Type B pancreatic cell (in vitro differentiated cells): ENCODE results near the gene TNNT3. TPM values are rescaled to one million over a fixed set of nuclear protein-coding genes. Genes with fewer than 3 reads are reported as not detected.

Experiments
- DNase-seq: peaks from one replicate; pipeline ENCODE4 v3.0.0; 2021; ENCODE audit warnings: mixed read lengths; ENCODE audit not compliant: unreplicated experiment; ENCODE audit errors: extremely low spot score
- H3K27ac Mint-ChIP-seq: 2 replicates; pipeline ENCODE4 v1.8.0; 2021; ENCODE audit warnings: mild to moderate bottlenecking, mixed read lengths
- H3K27me3 Mint-ChIP-seq: 2 replicates; pipeline ENCODE4 v1.8.0; 2021; ENCODE audit warnings: mixed read lengths
- H3K36me3 Mint-ChIP-seq: 2 replicates; pipeline ENCODE4 v1.8.0; 2021; ENCODE audit warnings: mixed read lengths
- H3K4me1 Mint-ChIP-seq: one replicate; pipeline ENCODE4 v1.8.0; 2021; ENCODE audit warnings: mixed read lengths; ENCODE audit not compliant: unreplicated experiment
- H3K4me3 Mint-ChIP-seq: 2 replicates; pipeline ENCODE4 v1.8.0; 2021; ENCODE audit warnings: mild to moderate bottlenecking, mixed read lengths
- H3K9me3 Mint-ChIP-seq: 2 replicates; pipeline ENCODE4 v1.8.0; 2021; ENCODE audit warnings: mixed read lengths
- total RNA-seq: library from RNA; stranded (reverse); gene quantifications from 2 replicates; pipeline ENCODE4 v1.2.1, GENCODE V29; 2021; ENCODE audit warnings: low replicate concordance
- TF ChIP-seq, protein P1 (sequence below): fragments of 200-600 bp; sonication (generic); conservative IDR thresholded peaks from 2 replicates; pipeline ENCODE4 v1.5.0; 2021; ENCODE audit warnings: antibody characterized with exemption, mild to moderate bottlenecking

Gene TNNT3
- total RNA-seq, 1 donor from 2014 or later, result 17.3 TPM

DNA sequence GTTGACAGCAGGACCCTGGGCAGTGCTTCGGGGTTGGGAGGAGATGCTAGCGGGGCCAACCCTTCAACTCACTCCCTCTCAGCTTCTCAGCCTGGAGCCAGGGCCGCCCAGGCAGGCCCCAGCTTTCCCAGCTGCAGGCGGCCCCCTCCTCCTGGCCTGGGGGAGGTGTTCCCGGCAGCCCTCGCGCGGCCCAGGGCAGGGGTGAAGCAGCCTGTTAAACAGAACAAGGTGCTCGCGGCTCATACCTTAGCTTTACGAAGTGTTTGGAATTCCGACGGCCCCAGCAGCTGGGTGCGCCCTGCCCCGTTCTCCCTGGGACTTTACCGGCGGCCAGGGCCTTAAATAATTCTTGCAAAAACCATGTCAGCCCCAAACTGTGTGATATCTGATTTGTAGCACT lies 44.8 kb downstream of the TNNT3 start:
- H3K9me3 Mint-ChIP-seq, result no peaks in the 10 kb centered on the region
- no peaks in the 10 kb centered on the region for H3K36me3 Mint-ChIP-seq
- no peaks in the 10 kb centered on the region for H3K4me1 Mint-ChIP-seq
- H3K4me3 Mint-ChIP-seq, result no peak overlapping the region
- no peak for DNase-seq
- H3K27ac Mint-ChIP-seq, result no peak overlapping the region
- TF ChIP-seq, protein P1, sequence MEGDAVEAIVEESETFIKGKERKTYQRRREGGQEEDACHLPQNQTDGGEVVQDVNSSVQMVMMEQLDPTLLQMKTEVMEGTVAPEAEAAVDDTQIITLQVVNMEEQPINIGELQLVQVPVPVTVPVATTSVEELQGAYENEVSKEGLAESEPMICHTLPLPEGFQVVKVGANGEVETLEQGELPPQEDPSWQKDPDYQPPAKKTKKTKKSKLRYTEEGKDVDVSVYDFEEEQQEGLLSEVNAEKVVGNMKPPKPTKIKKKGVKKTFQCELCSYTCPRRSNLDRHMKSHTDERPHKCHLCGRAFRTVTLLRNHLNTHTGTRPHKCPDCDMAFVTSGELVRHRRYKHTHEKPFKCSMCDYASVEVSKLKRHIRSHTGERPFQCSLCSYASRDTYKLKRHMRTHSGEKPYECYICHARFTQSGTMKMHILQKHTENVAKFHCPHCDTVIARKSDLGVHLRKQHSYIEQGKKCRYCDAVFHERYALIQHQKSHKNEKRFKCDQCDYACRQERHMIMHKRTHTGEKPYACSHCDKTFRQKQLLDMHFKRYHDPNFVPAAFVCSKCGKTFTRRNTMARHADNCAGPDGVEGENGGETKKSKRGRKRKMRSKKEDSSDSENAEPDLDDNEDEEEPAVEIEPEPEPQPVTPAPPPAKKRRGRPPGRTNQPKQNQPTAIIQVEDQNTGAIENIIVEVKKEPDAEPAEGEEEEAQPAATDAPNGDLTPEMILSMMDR, result no peak
- H3K27me3 Mint-ChIP-seq, result no peaks in the 10 kb centered on the region

DNA sequence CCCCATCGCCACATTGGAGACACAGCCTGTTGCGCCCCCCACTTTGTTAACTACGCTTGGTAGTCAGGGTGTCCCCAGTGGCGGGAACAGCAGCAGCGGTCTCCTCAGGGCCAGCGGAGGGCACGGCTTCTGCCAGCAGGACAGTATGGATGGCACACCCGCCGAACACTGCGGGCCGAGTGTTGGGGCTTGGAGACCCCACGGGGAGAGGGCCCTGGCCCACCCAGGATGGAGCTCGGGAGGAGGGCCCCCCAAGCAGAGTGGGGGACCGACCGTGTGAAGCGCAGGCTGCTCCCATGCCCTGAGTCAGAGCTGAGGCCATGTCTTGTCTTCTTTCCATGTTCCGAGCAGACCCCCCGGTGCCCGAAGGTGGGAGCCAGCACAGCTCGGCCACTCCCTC lies 45.5 kb downstream of the TNNT3 start:
- H3K27me3 Mint-ChIP-seq, result no peaks in the 10 kb centered on the region
- no peak overlapping the region for H3K4me3 Mint-ChIP-seq
- TF ChIP-seq, protein P1, result no peak
- DNase-seq, result no peak
- H3K27ac Mint-ChIP-seq, result no peak overlapping the region
- no peaks in the 10 kb centered on the region for H3K4me1 Mint-ChIP-seq
- no peaks in the 10 kb centered on the region for H3K36me3 Mint-ChIP-seq
- no peaks in the 10 kb centered on the region for H3K9me3 Mint-ChIP-seq

DNA sequence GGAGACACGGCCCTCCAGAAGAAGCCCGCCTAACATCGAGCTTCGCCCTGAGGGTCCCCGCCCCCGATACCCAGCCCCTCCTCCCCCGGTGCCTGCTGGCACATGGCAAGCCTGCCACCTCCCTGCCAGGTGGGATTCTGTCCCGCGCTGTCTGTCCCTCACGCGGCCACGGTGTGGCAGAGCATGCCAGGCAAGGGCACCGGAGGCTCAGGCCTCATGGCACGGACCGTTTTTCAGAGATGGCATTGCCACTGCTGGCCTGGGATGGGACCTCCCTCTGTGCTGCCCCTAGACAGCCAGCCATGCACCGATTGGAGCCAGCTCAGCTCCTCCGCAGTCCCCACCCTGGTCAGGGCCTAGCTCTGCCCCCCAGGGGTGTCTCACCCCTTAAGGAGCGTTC lies 47.0 kb downstream of the TNNT3 start:
- TF ChIP-seq, protein P1, result no peak
- H3K4me3 Mint-ChIP-seq, result no peak overlapping the region
- no peak overlapping the region for H3K27ac Mint-ChIP-seq
- H3K4me1 Mint-ChIP-seq, result no peaks in the 10 kb centered on the region
- H3K9me3 Mint-ChIP-seq, result no peaks in the 10 kb centered on the region
- H3K27me3 Mint-ChIP-seq, result no peaks in the 10 kb centered on the region
- DNase-seq, result no peak
- H3K36me3 Mint-ChIP-seq, result no peaks in the 10 kb centered on the region

DNA sequence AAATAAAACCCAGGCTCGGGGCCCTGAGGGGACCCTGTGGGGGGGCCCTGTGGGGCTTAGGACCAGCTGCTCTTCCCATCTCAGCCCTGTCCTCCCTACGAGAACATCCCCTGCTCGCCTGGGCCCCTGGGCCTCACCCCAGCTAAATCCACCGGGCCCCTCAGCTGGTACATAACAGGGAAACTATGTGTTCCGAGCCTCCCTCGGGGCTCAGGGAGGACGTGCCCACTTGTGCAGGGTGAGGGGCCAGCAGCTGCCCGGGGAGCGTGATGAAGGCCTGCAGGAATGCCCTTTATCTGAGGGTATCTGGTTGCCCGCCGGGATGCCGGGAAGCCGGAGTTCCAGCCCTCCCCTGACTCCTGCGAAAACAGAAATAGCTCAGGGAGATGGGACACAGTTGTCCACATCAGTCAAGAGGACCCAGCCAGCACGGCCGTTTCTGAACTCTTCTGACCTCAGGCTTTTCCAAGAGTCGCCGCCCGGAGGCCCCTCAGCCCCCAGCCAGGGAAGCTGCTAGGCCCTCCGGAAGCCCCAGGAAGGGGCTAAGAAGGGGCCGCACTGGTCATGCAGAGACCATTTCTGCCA lies 48.2 kb downstream of the TNNT3 start:
- no peak overlapping the region for H3K4me3 Mint-ChIP-seq
- H3K4me1 Mint-ChIP-seq, result no peaks in the 10 kb centered on the region
- no peak for DNase-seq
- TF ChIP-seq, protein P1, result no peak
- H3K27me3 Mint-ChIP-seq, result no peaks in the 10 kb centered on the region
- no peaks in the 10 kb centered on the region for H3K9me3 Mint-ChIP-seq
- no peaks in the 10 kb centered on the region for H3K36me3 Mint-ChIP-seq
- H3K27ac Mint-ChIP-seq, result no peak overlapping the region

DNA sequence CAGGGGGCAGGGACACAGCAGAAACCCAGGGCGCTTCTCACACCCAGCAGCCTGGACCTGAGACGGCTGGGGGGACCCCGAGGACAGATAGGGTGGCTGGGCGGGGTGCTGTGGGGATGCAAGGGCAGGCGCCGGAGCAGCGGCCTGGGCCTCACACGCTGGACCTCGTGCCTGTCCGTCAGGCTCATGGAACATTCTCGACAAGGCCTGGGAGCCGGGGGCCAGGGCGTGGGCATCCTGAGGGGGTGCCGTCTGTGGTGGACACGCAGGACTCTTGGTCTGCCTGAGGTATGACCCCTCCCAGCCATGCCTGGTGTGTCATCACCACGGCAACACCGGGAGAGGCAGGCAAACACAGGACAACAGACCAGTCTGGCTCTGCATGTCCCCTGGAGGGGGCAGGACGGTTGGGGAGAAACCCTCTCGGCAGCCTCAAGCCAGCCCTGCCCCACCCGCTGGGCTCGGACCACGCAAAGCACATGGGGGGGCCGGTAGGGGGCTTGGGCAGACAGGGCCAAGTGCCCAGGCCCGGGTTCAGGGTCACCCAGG lies 49.0 kb downstream of the TNNT3 start:
- Mint-ChIP-seq H3K27ac (no peak overlapping the region), H3K9me3 (no peaks in the 10 kb centered on the region), H3K4me3 (no peak overlapping the region), H3K27me3 (no peaks in the 10 kb centered on the region), H3K4me1 (no peaks in the 10 kb centered on the region), H3K36me3 (no peaks in the 10 kb centered on the region)
- TF ChIP-seq, protein P1, result no peak
- no peak for DNase-seq
